Keratinocyte (primary cell): ENCODE results near the gene CHPT1.
"Not testable (repeated sequence)": the region's sequence is repeated elsewhere in the genome, so short reads cannot be mapped to it uniquely, and the experiment has no call there.

Source experiments
- CTCF ChIP-seq, 3 experiments: IDR thresholded peaks in 1 of 3; conservative IDR thresholded peaks in 1 of 3; optimal IDR thresholded peaks in 1 of 3; 2 replicates in 2 of 3; 3 replicates in 1 of 3; pipeline versions ENCODE3 to v1.5.1; 2011; ENCODE audit warnings: low read length in 3 of 3, mild to moderate bottlenecking in 3 of 3, moderate library complexity in 2 of 3, control low read depth in 1 of 3, inconsistent platforms in 1 of 3; ENCODE audit not compliant: insufficient read depth in 2 of 3; ENCODE audit errors: extremely low read depth in 1 of 3
- EZH2 ChIP-seq: IDR thresholded peaks from one replicate; pipeline ENCODE4 v1.6.1; 2012; ENCODE audit warnings: inconsistent platforms, mild to moderate bottlenecking, low read length, moderate library complexity

- not testable (repeated sequence) for TF ChIP-seq CTCF (optimal IDR thresholded peaks at IDR 0.05 in 1 of 3, IDR thresholded peaks at IDR 0.05 in 1 of 3, conservative IDR thresholded peaks at IDR 0.05 in 1 of 3; ENCODE audit: extremely low read depth in 1 of 3, insufficient read depth in 2 of 3, low read length in 3 of 3); EZH2
Observed at GRCh38 chr12:101660662-101661061, 36.8 kb upstream of the CHPT1 start.
